Measurements from ENCODE around the gene FER. TPM values are rescaled to one million over a fixed set of nuclear protein-coding genes. Genes with fewer than 3 reads are reported as not detected.

The FER gene
- total and polyA plus RNA-seq, 2 of the 13 experiments (the other 11 are each of a cell fraction or from before 2014, with no cell fraction given), result 7.9 to 29.0 TPM

DNA sequence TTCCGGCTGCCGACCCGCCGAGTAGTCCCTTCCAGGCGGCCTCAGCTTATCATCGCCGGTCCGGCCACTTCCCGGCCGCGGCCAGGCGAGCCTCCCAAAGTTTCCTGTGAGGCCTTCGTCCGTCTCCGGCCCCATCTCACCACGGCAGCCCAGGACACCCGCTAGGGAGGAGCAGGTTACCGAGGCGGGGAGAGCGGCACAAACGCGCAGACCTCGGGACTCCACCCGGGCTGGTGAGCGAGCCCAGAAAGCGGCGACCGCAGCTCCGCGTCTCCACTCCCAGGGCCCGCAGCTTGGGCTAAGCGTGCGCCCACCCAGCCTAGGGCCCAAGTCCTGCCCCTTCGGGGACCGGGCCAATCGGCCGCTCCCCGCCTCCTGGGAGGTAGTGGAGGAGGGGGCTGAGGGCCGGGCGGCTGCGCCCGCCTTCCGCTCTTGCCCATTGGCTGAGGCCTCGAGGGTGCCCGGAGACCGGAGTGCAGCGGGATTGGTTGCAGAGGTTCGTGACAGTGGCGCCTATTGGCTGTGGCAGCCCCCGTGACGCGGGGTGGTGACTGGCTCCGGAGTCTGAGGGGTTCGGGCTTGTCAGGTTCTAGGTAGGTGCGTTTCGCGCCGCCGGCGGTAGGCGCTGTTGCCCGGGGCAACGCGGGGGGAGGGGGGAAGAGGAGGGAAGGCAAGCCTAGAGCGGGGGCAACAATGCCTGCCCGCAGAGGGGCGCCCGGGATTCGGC, 867 bp downstream of the FER start (continued):
- TF ChIP-seq, protein P1, sequence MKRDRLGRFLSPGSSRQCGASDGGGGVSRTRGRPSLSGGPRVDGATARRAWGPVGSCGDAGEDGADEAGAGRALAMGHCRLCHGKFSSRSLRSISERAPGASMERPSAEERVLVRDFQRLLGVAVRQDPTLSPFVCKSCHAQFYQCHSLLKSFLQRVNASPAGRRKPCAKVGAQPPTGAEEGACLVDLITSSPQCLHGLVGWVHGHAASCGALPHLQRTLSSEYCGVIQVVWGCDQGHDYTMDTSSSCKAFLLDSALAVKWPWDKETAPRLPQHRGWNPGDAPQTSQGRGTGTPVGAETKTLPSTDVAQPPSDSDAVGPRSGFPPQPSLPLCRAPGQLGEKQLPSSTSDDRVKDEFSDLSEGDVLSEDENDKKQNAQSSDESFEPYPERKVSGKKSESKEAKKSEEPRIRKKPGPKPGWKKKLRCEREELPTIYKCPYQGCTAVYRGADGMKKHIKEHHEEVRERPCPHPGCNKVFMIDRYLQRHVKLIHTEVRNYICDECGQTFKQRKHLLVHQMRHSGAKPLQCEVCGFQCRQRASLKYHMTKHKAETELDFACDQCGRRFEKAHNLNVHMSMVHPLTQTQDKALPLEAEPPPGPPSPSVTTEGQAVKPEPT (CRISPR knock-in tag; IDR thresholded peaks at IDR 0.05; ENCODE audit: low read depth), result 0 out of 2 replicates have a peak, but pooled peaks have one; percentile 51
- TF ChIP-seq, protein P2, sequence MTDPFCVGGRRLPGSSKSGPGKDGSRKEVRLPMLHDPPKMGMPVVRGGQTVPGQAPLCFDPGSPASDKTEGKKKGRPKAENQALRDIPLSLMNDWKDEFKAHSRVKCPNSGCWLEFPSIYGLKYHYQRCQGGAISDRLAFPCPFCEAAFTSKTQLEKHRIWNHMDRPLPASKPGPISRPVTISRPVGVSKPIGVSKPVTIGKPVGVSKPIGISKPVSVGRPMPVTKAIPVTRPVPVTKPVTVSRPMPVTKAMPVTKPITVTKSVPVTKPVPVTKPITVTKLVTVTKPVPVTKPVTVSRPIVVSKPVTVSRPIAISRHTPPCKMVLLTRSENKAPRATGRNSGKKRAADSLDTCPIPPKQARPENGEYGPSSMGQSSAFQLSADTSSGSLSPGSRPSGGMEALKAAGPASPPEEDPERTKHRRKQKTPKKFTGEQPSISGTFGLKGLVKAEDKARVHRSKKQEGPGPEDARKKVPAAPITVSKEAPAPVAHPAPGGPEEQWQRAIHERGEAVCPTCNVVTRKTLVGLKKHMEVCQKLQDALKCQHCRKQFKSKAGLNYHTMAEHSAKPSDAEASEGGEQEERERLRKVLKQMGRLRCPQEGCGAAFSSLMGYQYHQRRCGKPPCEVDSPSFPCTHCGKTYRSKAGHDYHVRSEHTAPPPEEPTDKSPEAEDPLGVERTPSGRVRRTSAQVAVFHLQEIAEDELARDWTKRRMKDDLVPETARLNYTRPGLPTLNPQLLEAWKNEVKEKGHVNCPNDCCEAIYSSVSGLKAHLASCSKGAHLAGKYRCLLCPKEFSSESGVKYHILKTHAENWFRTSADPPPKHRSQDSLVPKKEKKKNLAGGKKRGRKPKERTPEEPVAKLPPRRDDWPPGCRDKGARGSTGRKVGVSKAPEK (CRISPR knock-in tag; IDR thresholded peaks at IDR 0.05; ENCODE audit: borderline replicate concordance), result 0 out of 2 replicates have a peak, but pooled peaks have one; percentile 36
- TF ChIP-seq PCBP2 (optimal IDR thresholded peaks at IDR 0.05; ENCODE audit: low read depth, low read length, poor library complexity, severe bottlenecking) (no peak), MAF1 (CRISPR knock-in tag; IDR thresholded peaks at IDR 0.05; ENCODE audit: borderline replicate concordance) (peak; percentile 56), ZNF766 (CRISPR knock-in tag; IDR thresholded peaks at IDR 0.05; ENCODE audit: borderline replicate concordance) (no peak), ZNF160 (CRISPR knock-in tag; IDR thresholded peaks at IDR 0.05) (peak; percentile 50; the same call in 1 of the 2 replicates), BORCS8-MEF2B (CRISPR knock-in tag; IDR thresholded peaks at IDR 0.05) (peak; percentile 59), SMYD3 (CRISPR knock-in tag; IDR thresholded peaks at IDR 0.05) (no peak), ZFP36L2 (CRISPR knock-in tag; IDR thresholded peaks at IDR 0.05) (0 out of 2 replicates have a peak, but pooled peaks have one; percentile 48), TAF1 (CRISPR knock-in tag; IDR thresholded peaks at IDR 0.05) (peak; percentile 95), DNMT1 (CRISPR knock-in tag; IDR thresholded peaks at IDR 0.05) (peak; percentile 88; the same call in 1 of the 2 replicates), ZSCAN20 (CRISPR knock-in tag; IDR thresholded peaks at IDR 0.05; ENCODE audit: borderline replicate concordance) (peak; percentile 64; the same call in 1 of the 2 replicates), SIN3A (IDR thresholded peaks at IDR 0.05; ENCODE audit: borderline replicate concordance, low read depth, low read length) (no peak), ZNF572 (CRISPR knock-in tag; IDR thresholded peaks at IDR 0.05) (peak; percentile 93; the same call in 1 of the 2 replicates), TEAD3 (CRISPR knock-in tag; optimal IDR thresholded peaks at IDR 0.05; ENCODE audit: borderline replicate concordance) (peak; percentile 50), ZNF20 (CRISPR knock-in tag; IDR thresholded peaks at IDR 0.05) (no peak)
- TF ChIP-seq, protein P3, sequence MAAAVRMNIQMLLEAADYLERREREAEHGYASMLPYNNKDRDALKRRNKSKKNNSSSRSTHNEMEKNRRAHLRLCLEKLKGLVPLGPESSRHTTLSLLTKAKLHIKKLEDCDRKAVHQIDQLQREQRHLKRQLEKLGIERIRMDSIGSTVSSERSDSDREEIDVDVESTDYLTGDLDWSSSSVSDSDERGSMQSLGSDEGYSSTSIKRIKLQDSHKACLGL (CRISPR knock-in tag; IDR thresholded peaks at IDR 0.05), result peak; percentile 87
- TF ChIP-seq, protein P4, sequence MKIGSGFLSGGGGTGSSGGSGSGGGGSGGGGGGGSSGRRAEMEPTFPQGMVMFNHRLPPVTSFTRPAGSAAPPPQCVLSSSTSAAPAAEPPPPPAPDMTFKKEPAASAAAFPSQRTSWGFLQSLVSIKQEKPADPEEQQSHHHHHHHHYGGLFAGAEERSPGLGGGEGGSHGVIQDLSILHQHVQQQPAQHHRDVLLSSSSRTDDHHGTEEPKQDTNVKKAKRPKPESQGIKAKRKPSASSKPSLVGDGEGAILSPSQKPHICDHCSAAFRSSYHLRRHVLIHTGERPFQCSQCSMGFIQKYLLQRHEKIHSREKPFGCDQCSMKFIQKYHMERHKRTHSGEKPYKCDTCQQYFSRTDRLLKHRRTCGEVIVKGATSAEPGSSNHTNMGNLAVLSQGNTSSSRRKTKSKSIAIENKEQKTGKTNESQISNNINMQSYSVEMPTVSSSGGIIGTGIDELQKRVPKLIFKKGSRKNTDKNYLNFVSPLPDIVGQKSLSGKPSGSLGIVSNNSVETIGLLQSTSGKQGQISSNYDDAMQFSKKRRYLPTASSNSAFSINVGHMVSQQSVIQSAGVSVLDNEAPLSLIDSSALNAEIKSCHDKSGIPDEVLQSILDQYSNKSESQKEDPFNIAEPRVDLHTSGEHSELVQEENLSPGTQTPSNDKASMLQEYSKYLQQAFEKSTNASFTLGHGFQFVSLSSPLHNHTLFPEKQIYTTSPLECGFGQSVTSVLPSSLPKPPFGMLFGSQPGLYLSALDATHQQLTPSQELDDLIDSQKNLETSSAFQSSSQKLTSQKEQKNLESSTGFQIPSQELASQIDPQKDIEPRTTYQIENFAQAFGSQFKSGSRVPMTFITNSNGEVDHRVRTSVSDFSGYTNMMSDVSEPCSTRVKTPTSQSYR (CRISPR knock-in tag; IDR thresholded peaks at IDR 0.05; ENCODE audit: borderline replicate concordance), result peak; percentile 4; the same call in 1 of the 2 replicates
- TF ChIP-seq, protein P5, sequence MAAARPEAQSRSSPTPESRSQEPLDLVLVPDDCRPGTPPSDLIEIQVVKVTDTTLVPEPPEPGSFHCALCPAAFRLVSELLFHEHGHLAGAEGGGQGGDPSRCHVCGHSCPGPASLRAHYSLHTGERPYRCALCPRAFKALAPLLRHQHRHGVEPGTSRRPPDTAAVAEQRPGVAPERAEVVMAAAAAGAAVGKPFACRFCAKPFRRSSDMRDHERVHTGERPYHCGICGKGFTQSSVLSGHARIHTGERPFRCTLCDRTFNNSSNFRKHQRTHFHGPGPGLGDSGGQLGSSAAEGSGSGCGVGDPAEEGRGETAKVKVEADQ (CRISPR knock-in tag; IDR thresholded peaks at IDR 0.05; ENCODE audit: borderline replicate concordance), result peak; percentile 83; the same call in 1 of the 2 replicates

Data from HepG2 (cell line).